MM.1S (cell line): ENCODE results near the gene RCSD1.

Source experiments
- DNase-seq: peaks from one replicate; pipeline ENCODE4 v3.0.0-alpha.2; 2015
- H2AFZ ChIP-seq: fragments of 300-600 bp; sonication (generic); 2 replicates; pipeline ENCODE4 v1.6.0; 2016; ENCODE audit warnings: antibody characterized with exemption, low read length
- H3F3A ChIP-seq: fragments of 300-600 bp; sonication (generic); 2 replicates; pipeline ENCODE4 v1.6.1; 2016; ENCODE audit warnings: mild to moderate bottlenecking, antibody characterized with exemption, low read length, moderate library complexity, mixed read lengths; ENCODE audit not compliant: insufficient read depth
- H3K27ac ChIP-seq: fragments of 300-600 bp; sonication (generic); 2 replicates; pipeline ENCODE4 v1.5.1; 2016; ENCODE audit warnings: mild to moderate bottlenecking, low read length
- H3K27me3 ChIP-seq: fragments of 300-600 bp; sonication (generic); replicated peaks from 2 replicates; pipeline ENCODE4 v1.6.0; 2016; ENCODE audit warnings: low read length; ENCODE audit not compliant: insufficient read depth
- H3K36me3 ChIP-seq: fragments of 300-600 bp; sonication (generic); replicated peaks from 2 replicates; pipeline ENCODE4 v1.6.1; 2016; ENCODE audit warnings: mild to moderate bottlenecking, low read length, mixed read lengths; ENCODE audit not compliant: insufficient read depth
- H3K4me1 ChIP-seq: fragments of 300-600 bp; sonication (generic); 2 replicates; pipeline ENCODE4 v1.6.1; 2016; ENCODE audit warnings: low read length, mixed read lengths
- H3K4me2 ChIP-seq: fragments of 300-600 bp; sonication (generic); 2 replicates; pipeline ENCODE4 v1.6.0; 2016; ENCODE audit warnings: low read depth, low read length
- H3K4me3 ChIP-seq: fragments of 300-600 bp; sonication (generic); 2 replicates; pipeline ENCODE4 v1.5.1; 2016; ENCODE audit warnings: low read length, mixed read lengths
- H3K79me2 ChIP-seq: fragments of 300-600 bp; sonication (generic); 2 replicates; pipeline ENCODE4 v1.6.1; 2016; ENCODE audit warnings: mixed run types, low read length, mixed read lengths
- H3K9ac ChIP-seq: fragments of 300-600 bp; sonication (generic); 2 replicates; pipeline ENCODE4 v1.6.1; 2016; ENCODE audit warnings: low read length, mixed read lengths
- H3K9me2 ChIP-seq: fragments of 300-600 bp; sonication (generic); replicated peaks from 2 replicates; pipeline ENCODE4 v1.6.1; 2016; ENCODE audit warnings: mild to moderate bottlenecking, low read length, mixed read lengths; ENCODE audit not compliant: insufficient read depth
- H3K9me3 ChIP-seq: fragments of 300-600 bp; sonication (generic); replicated peaks from 2 replicates; pipeline ENCODE4 v1.6.1; 2016; ENCODE audit warnings: mild to moderate bottlenecking, low read length, mixed read lengths; ENCODE audit not compliant: insufficient read depth
- H4K20me1 ChIP-seq: fragments of 300-600 bp; sonication (generic); 2 replicates; pipeline ENCODE4 v1.6.1; 2016; ENCODE audit warnings: mild to moderate bottlenecking, low read length, moderate library complexity, mixed read lengths; ENCODE audit not compliant: insufficient read depth
- CTCF ChIP-seq: fragments of 300-600 bp; sonication (generic); IDR thresholded peaks from 2 replicates; pipeline ENCODE4 v1.5.1; 2016; ENCODE audit warnings: antibody characterized with exemption, low read length, mixed read lengths
- EZH2 ChIP-seq: fragments of 300-600 bp; sonication (generic); optimal IDR thresholded peaks from 2 replicates; pipeline ENCODE3; 2017; ENCODE audit warnings: low read depth, mild to moderate bottlenecking, antibody characterized with exemption, low read length, mixed read lengths
- EZH2phosphoT487 ChIP-seq: fragments of 300-600 bp; sonication (generic); IDR thresholded peaks from 2 replicates; pipeline ENCODE4 v1.6.1; 2018; ENCODE audit warnings: antibody characterized with exemption, low read length

Gene RCSD1

DNA sequence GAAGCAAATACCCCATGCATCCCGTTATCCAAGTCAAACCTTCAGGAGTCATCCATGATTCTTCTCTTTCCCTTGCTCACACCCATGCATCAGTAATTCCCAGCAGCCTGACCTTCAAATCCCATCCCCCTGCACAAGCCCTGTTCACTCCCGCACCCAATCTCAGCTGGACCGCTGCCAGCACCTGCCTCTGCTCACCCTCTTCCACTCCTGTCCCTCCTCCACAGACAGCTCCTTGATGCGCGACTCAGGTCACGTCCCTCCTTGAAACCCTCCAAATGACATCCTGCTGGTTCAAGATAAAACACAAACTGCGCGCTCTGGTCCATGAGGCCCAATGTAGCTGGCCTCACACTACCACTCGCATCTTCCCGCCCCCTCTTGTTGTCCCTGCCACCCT is 48.4 kb downstream of the RCSD1 start:
- Histone ChIP-seq H2AFZ (no peak overlapping the region), H3K27ac (no peak overlapping the region), H3K4me3 (no peak overlapping the region), H3K36me3 (no peaks in the 10 kb centered on the region), H3K79me2 (0 out of 2 replicates have a peak, but pooled peaks cover 4% of the 10 kb centered on the region), H3K9ac (no peak overlapping the region), H4K20me1 (no peaks in the 10 kb centered on the region), H3K9me3 (no peaks in the 10 kb centered on the region), H3K4me1 (no peaks in the 10 kb centered on the region), H3F3A (no peaks in the 10 kb centered on the region), H3K27me3 (no peaks in the 10 kb centered on the region), H3K4me2 (no peak overlapping the region), H3K9me2 (no peaks in the 10 kb centered on the region)
- no peak for DNase-seq
- TF ChIP-seq EZH2phosphoT487: no peak

GRCh38 chr1:167678838-167679237 is 48.8 kb downstream of the RCSD1 start:
- no peaks in the 10 kb centered on the region for H3K9me2 ChIP-seq
- H3K9me3 ChIP-seq: no peaks in the 10 kb centered on the region
- no peak for DNase-seq
- H3F3A ChIP-seq: no peaks in the 10 kb centered on the region
- 0 out of 2 replicates have a peak, but pooled peaks cover 4% of the 10 kb centered on the region for H3K79me2 ChIP-seq
- H3K4me3 ChIP-seq: no peak overlapping the region
- H2AFZ ChIP-seq: no peak overlapping the region
- H3K4me1 ChIP-seq: no peaks in the 10 kb centered on the region
- no peak overlapping the region for H3K4me2 ChIP-seq
- H3K27me3 ChIP-seq: no peaks in the 10 kb centered on the region
- H3K36me3 ChIP-seq: no peaks in the 10 kb centered on the region
- no peak overlapping the region for H3K27ac ChIP-seq
- no peak for TF ChIP-seq CTCF
- TF ChIP-seq EZH2: no peak
- TF ChIP-seq EZH2phosphoT487: no peak
- no peaks in the 10 kb centered on the region for H4K20me1 ChIP-seq
- no peak overlapping the region for H3K9ac ChIP-seq

DNA sequence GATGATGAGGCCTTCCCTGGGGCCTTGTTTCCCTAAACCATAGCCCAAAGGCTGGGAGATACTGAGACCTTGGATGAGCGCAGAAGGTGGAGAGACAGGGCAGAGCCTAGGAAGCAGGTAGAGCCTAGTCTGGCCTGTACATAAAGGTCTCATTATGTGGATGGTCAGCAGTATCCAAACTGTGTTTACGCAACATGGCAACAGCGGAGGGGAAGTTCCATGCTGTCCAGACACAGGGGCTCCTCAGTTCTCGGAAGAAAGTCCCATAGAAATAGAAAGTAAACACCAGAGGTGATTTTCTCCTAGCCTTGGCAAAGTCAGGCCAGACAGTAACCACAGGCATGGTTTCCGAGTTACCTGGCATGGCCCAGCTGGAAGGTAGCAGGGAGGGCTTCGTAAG is 49.7 kb downstream of the RCSD1 start:
- TF ChIP-seq CTCF (no peak), EZH2phosphoT487 (no peak), EZH2 (no peak)
- no peaks in the 10 kb centered on the region for H3K9me2 ChIP-seq
- no peak overlapping the region for H2AFZ ChIP-seq
- H3K4me1 ChIP-seq: no peaks in the 10 kb centered on the region
- no peak overlapping the region for H3K9ac ChIP-seq
- no peaks in the 10 kb centered on the region for H3K36me3 ChIP-seq
- H3K4me3 ChIP-seq: no peak overlapping the region
- no peaks in the 10 kb centered on the region for H3K27me3 ChIP-seq
- no peaks in the 10 kb centered on the region for H3F3A ChIP-seq
- H3K4me2 ChIP-seq: no peak overlapping the region
- H3K27ac ChIP-seq: no peak overlapping the region
- H3K79me2 ChIP-seq: 0 out of 2 replicates have a peak, but pooled peaks cover 4% of the 10 kb centered on the region
- no peaks in the 10 kb centered on the region for H3K9me3 ChIP-seq
- no peaks in the 10 kb centered on the region for H4K20me1 ChIP-seq
- no peak for DNase-seq

GRCh38 chr1:167681024-167681423 is 51.0 kb downstream of the RCSD1 start:
- no peak for DNase-seq
- Histone ChIP-seq H3K4me3 (no peak overlapping the region), H3K79me2 (0 out of 2 replicates have a peak, but pooled peaks cover 4% of the 10 kb centered on the region), H4K20me1 (no peaks in the 10 kb centered on the region), H3K4me2 (no peak overlapping the region), H3K36me3 (no peaks in the 10 kb centered on the region), H3K9me2 (no peaks in the 10 kb centered on the region), H2AFZ (no peak overlapping the region), H3K9me3 (no peaks in the 10 kb centered on the region), H3F3A (no peaks in the 10 kb centered on the region), H3K4me1 (no peaks in the 10 kb centered on the region), H3K9ac (no peak overlapping the region), H3K27ac (no peak overlapping the region), H3K27me3 (no peaks in the 10 kb centered on the region)
- TF ChIP-seq CTCF (no peak), EZH2 (no peak), EZH2phosphoT487 (no peak)
